Sigmoid colon (tissue), 4 donors: Measurements from ENCODE around the gene CNTN5.

Source experiments
- CTCF ChIP-seq, 4 experiments: fragments of 450-650 bp in 3 of 4; fragments of 200-600 bp in 1 of 4; IDR thresholded peaks; one replicate each; pipeline ENCODE4 v1.5.1; 2016 to 2019; ENCODE audit warnings: antibody characterized with exemption in 4 of 4, mild to moderate bottlenecking in 3 of 4, moderate library complexity in 2 of 4
- EP300 ChIP-seq, 4 donors: sonication (generic); formaldehyde crosslinking; IDR thresholded peaks; one replicate each; pipeline ENCODE4 v1.6.1; 2017; ENCODE audit warnings: antibody characterized with exemption in 4 of 4
- POLR2A ChIP-seq, 2 donors: fragments of 450-650 bp; IDR thresholded peaks; one replicate each; pipeline ENCODE4 v1.6.1; 2016; ENCODE audit warnings: antibody characterized with exemption in 2 of 2, mild to moderate bottlenecking in 2 of 2, moderate library complexity in 2 of 2
- POLR2AphosphoS5 ChIP-seq, 4 donors: sonication (generic); formaldehyde crosslinking; IDR thresholded peaks; one replicate each; pipeline ENCODE4 v1.6.1; 2017; ENCODE audit warnings: antibody characterized with exemption in 4 of 4

- no peak for TF ChIP-seq POLR2A (IDR thresholded peaks at IDR 0.05)
- no peak for TF ChIP-seq CTCF (IDR thresholded peaks at IDR 0.05)
- no peak for TF ChIP-seq EP300 (IDR thresholded peaks at IDR 0.05)
- TF ChIP-seq POLR2AphosphoS5 (IDR thresholded peaks at IDR 0.05) = no peak
Observed at GRCh38 chr11:99376463-99376862, 355.7 kb downstream of the CNTN5 start.
